Effector memory CD4-positive, alpha-beta T cell (primary cell): ENCODE data around the gene ITGA11.

Source experiments
- DNase-seq, 3 donors: peaks; one replicate each; pipeline ENCODE4 v3.0.0-alpha.2; 2020
- H3K27ac ChIP-seq: 2 replicates; pipeline ENCODE4 v1.7.0; 2013; ENCODE audit warnings: mild to moderate bottlenecking, low read length, moderate library complexity; ENCODE audit not compliant: insufficient read depth, poor library complexity, severe bottlenecking
- H3K27me3 ChIP-seq: replicated peaks from 2 replicates; pipeline ENCODE4 v1.7.0; 2013; ENCODE audit warnings: mild to moderate bottlenecking, low read length; ENCODE audit not compliant: insufficient read depth, control insufficient read depth, poor library complexity, severe bottlenecking
- H3K36me3 ChIP-seq: 2 replicates; pipeline ENCODE4 v1.7.0; 2013; ENCODE audit warnings: mild to moderate bottlenecking, low read length, moderate library complexity; ENCODE audit not compliant: control insufficient read depth, insufficient read depth
- H3K4me1 ChIP-seq: 2 replicates; pipeline ENCODE4 v1.7.0; 2013; ENCODE audit warnings: low read length, mild to moderate bottlenecking; ENCODE audit not compliant: control insufficient read depth, insufficient read depth, poor library complexity, severe bottlenecking
- H3K4me3 ChIP-seq: 2 replicates; pipeline ENCODE4 v1.7.0; 2013; ENCODE audit warnings: low read length, low read depth, mild to moderate bottlenecking; ENCODE audit not compliant: insufficient read depth, poor library complexity, severe bottlenecking
- H3K9me3 ChIP-seq: 2 replicates; pipeline ENCODE4 v1.7.0; 2013; ENCODE audit warnings: mild to moderate bottlenecking, low read length, moderate library complexity; ENCODE audit not compliant: control insufficient read depth

Gene ITGA11

DNA sequence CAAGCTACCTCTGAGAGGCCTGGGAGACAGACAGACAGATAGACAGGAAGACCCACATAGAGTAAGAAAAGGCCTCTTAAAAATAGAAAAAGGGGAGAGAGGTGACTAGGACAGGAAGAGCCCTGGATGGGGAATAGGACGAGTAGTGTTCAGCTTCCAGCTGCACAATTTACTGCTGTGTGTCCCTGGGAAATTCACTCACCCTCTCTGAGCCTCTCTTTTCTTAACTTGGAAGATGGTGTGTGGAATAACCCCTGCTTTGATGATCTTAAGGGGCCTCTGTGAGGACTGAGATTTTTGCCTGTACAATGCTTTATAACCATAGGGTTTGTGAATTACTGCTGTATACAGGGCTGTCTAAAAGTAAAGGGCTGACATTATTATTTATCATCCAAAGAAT is 116.9 kb downstream of the ITGA11 start:
- H3K9me3 ChIP-seq: no peaks in the 10 kb centered on the region
- H3K36me3 ChIP-seq: no peaks in the 10 kb centered on the region
- no peaks in the 10 kb centered on the region for H3K27me3 ChIP-seq
- H3K4me3 ChIP-seq: no peak overlapping the region
- H3K4me1 ChIP-seq: no peaks in the 10 kb centered on the region
- no peak for DNase-seq
- H3K27ac ChIP-seq: no peak overlapping the region

DNA sequence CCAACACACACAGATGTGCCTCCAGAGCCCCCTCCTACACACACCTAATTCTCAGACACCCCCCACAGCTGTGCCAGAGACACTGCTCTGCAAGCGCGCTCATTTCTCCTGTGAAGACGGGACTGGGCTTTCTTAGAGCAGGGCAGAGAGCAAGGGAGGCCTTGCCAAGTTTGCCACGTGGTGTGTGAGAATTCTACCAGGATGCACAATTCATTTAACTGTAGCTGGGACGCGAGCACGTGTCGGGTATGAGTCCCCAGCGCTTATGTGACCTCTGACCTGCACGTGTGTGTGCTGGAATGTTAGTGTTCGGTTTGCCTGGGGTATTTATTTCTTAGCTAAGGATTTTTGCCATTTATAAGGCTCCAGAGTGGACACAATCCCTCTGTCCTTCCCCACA is 117.4 kb downstream of the ITGA11 start:
- no peak overlapping the region for H3K4me3 ChIP-seq
- no peak overlapping the region for H3K27ac ChIP-seq
- no peaks in the 10 kb centered on the region for H3K4me1 ChIP-seq
- no peak for DNase-seq
- no peaks in the 10 kb centered on the region for H3K27me3 ChIP-seq
- H3K9me3 ChIP-seq: no peaks in the 10 kb centered on the region
- H3K36me3 ChIP-seq: no peaks in the 10 kb centered on the region

DNA sequence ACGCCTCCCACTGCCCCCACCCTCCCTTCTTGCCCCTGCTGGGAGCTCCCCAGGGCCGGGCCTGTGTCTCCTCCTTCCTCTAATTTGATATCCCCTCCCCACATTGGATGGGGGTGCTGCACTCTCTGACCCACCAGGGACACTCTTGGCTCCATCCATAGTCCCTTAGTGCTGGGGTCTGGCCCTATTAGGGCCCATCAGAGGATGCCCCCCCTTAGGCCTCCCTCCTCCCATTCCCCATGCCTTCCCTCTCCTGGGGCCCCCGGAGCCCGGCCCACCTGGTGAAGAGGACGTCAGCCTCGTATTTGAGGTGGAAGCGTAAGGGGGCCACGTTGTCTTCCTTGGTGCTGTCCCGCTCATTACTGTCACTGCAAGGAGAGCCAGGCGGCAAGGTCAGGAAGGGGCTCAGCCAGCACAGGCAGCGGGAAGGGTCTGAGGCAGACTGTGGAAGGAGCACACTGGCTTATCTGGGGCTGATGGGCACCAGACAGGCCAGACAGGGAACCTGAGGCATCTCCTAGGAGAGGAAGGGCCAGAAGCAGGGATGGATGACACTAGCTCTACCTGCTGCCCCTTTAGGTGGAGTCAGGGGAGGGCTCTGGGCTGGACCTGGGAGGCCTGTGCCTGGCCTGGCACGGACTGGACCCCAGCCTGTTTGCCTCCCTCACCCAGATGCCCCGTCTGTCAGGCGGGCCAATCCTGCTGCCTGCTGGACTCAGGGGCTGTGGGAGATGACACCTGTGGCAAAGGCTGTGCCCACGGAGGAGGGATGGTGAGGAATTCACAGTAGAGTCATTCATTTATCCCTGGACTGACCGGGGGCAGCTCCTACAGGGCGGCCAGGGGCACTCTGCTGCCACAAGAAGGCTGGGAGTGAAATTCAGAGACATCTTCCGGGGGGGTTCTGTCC is 118.2 kb downstream of the ITGA11 start:
- Histone ChIP-seq H3K36me3 (no peaks in the 10 kb centered on the region), H3K27ac (no peak overlapping the region), H3K4me1 (no peaks in the 10 kb centered on the region), H3K4me3 (no peak overlapping the region), H3K27me3 (no peaks in the 10 kb centered on the region), H3K9me3 (no peaks in the 10 kb centered on the region)
- DNase-seq: no peak

DNA sequence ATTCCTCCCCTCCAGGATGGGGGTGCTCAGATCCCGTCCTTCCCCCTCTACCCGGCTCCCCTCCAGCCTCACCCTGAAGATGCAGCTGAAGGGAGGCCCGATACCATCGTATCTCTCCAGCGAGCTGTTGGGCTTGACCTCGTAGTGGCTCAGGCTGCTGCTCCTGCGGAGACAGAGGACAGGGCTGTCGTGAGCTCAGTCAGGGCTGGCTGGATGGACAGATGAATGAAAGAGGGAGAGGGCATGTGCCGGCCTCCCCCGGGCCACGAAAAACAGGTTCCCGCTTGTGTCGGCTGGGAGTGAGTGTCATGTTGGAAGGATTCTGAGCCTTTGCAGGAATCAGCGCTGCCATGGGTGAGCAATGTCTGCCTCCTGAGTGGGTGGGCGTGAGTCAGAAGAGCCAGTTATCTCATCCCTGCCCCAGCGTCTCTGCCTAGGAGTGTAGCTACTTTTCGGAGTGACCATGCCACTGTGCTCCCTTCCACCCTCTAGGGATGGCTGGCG is 119.2 kb downstream of the ITGA11 start:
- DNase-seq: no peak
- H3K27me3 ChIP-seq: no peaks in the 10 kb centered on the region
- no peaks in the 10 kb centered on the region for H3K36me3 ChIP-seq
- no peak overlapping the region for H3K4me3 ChIP-seq
- no peak overlapping the region for H3K27ac ChIP-seq
- no peaks in the 10 kb centered on the region for H3K9me3 ChIP-seq
- no peaks in the 10 kb centered on the region for H3K4me1 ChIP-seq

DNA sequence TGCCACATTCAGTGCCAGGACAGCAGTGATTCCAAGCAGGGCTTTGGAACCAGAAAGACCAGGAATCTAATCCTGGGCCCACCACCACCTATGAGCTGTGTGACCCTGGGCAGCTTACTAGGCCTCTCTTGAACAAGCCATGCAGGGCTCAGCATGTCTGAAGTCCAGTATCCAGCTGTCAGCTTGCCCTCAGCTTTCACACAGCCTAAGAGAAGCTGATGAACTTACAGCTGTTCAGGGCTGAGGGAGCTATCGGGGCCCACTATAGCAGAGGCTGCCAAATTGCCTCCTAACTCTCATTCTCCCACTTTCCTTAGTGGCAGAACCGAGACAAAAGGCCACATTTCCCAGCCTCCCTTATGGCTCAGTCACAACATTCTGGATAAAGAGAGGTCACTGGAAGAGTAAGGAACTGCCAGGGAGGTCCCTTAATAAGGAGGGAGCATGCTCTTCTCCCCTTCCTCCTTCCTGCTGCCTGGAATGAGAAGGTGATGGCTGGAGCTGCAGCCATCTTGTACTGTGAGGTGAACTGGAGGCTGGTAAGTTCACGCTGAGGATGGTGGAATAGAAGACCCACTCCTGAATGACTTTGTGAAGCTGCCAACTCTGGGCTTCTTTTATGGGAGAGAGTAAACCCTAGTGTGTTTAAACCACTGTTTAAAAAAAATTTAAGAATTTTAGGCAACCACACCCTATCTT is 120.0 kb downstream of the ITGA11 start:
- Histone ChIP-seq H3K27ac (no peak overlapping the region), H3K9me3 (no peaks in the 10 kb centered on the region), H3K36me3 (no peaks in the 10 kb centered on the region), H3K4me1 (no peaks in the 10 kb centered on the region), H3K27me3 (no peaks in the 10 kb centered on the region), H3K4me3 (no peak overlapping the region)
- DNase-seq: no peak

DNA sequence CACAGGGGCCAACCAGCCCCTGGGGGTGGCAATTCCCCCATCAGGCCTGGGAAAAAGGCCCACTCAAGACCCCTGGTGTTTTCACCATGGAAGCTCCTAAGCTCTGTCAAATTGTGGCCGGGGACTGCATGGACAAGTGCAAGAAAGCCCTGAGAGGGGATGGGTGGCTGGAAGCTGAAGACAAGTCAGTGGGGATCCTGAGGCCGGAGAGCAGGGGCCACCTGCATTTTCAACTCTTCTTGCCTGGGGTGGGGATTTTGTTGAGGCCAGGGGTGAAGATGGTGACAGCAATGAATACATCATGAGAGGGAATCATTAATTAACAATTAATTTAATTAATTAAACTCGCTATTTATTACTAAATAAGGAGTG is 120.5 kb downstream of the ITGA11 start:
- no peaks in the 10 kb centered on the region for H3K36me3 ChIP-seq
- H3K4me1 ChIP-seq: peaks cover 2% of the 10 kb centered on the region
- DNase-seq: no peak
- H3K9me3 ChIP-seq: no peaks in the 10 kb centered on the region
- no peak overlapping the region for H3K4me3 ChIP-seq
- no peaks in the 10 kb centered on the region for H3K27me3 ChIP-seq
- no peak overlapping the region for H3K27ac ChIP-seq

DNA sequence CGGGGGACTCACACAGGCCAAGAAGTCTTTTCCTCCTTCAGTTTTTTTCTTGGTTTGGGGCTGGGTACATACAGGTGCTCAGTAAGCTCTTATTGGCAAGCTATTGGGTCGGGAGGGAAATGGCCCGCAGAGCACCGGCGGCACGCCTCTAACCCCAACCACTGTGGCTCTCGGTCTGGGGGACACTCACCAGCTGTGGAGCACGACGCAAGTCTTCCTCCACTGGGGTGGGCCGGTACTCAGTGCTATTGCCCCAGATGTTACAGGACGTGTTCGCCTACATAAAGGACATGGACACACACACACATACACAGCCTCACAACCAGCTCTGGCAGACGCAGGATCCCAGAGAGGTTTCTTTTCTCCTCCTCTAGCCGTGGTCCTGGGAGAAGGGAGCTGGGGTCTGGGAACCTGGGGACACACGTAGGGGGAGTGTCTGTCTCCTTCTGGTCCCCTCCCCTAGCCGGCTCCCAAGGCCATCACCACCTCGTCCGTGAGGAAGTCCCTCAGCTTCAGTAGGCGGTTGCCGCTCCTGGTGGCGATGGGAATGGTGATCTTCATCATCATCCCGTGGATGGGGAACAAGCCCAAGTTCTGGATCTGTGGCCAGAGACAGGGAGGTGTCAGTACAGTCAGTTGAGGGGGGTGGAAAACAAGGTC is 121.0 kb downstream of the ITGA11 start:
- Histone ChIP-seq H3K4me1 (peaks cover 4% of the 10 kb centered on the region), H3K27me3 (no peaks in the 10 kb centered on the region), H3K4me3 (no peak overlapping the region), H3K9me3 (no peaks in the 10 kb centered on the region), H3K36me3 (no peaks in the 10 kb centered on the region), H3K27ac (no peak overlapping the region)
- no peak for DNase-seq

DNA sequence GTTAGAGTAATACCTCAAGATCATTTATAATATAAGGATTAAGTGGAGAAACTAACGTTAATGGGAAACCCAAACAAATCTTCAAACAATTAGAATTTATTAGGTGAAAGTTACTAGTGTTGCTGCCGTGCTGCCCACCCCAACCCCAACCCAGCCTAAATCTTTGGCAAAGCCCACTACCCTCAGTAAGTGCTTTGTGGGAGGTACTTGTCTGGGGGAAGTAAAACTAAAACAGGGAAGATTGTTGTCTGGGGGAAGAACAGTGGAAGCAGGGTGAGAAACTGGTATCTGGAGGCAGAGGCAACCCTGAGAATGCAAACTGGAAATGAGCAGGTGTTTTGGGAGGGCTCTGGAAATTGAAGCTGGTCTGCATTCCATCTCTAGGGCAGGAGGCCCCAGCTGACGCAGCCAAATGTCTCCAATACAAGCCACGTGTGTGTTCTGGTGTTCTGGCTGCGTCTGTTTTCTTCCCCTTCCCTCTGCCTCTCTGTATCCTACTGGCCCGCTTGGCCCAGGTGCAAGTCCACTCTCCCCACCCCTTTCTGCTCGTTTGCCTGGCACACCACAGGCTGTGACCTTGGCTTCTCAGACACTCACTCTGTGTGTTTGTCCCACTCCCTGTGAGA is 121.7 kb downstream of the ITGA11 start:
- H3K4me3 ChIP-seq: no peak overlapping the region
- peaks cover 4% of the 10 kb centered on the region for H3K4me1 ChIP-seq
- no peak overlapping the region for H3K27ac ChIP-seq
- H3K9me3 ChIP-seq: no peaks in the 10 kb centered on the region
- no peaks in the 10 kb centered on the region for H3K36me3 ChIP-seq
- no peaks in the 10 kb centered on the region for H3K27me3 ChIP-seq
- no peak for DNase-seq

DNA sequence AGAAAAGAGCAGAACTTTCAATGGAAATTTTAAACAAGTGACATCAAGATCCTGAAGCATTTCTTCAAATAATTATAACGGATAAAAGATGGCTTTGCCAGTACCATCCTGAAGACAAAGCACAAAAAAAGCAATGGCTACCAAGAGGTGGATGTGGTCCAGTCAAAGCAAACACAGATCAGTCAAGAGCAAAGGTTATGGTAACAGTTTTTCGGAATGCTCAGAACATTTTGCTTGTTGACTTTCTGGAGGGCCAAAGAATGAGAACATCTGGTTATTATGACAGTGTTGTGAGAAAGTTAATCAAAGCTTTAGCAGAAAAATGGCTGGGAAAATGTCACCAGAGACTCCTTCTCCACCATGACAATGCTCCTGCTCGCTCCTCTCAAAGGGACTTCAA is 122.9 kb downstream of the ITGA11 start:
- peaks cover 4% of the 10 kb centered on the region for H3K4me1 ChIP-seq
- H3K36me3 ChIP-seq: no peaks in the 10 kb centered on the region
- H3K27me3 ChIP-seq: no peaks in the 10 kb centered on the region
- no peaks in the 10 kb centered on the region for H3K9me3 ChIP-seq
- no peak for DNase-seq
- no peak overlapping the region for H3K27ac ChIP-seq
- no peak overlapping the region for H3K4me3 ChIP-seq
